Measurements from ENCODE around the gene PIK3R5.

DNA sequence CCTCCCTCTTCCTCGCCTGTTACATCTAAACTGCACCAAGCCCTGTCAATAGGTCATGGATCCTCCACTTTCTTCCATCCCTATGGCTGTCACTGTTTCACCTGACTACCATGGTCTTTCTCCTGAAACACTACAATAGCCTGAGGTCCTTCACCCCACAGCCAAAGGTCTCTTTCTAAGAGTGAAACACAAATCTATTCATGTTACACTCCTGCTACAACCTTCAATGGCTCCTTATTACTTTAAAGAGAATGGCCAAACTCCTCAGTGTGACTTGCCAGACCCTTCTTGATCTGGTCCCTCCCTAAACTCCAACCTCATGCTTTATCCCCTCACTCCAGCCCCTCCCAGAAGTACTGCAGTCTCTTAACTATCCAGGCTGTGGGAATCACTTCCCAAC, 97.4 kb downstream of the PIK3R5 start:
- no peak for TF ChIP-seq YY1 (IDR thresholded peaks at IDR 0.05; ENCODE audit: low read depth)
- no peak for TF ChIP-seq RAD21 (IDR thresholded peaks at IDR 0.05; ENCODE audit: low read depth)
- no peak for TF ChIP-seq FOXM1 (IDR thresholded peaks at IDR 0.05; ENCODE audit: borderline replicate concordance, low read depth)

Measured in Ishikawa (cell line).